ENCODE measurements around the gene MPPE1. TPM values are rescaled to one million over a fixed set of nuclear protein-coding genes. Genes with fewer than 3 reads are reported as not detected.
"Not testable (repeated sequence)": the region's sequence is repeated elsewhere in the genome, so short reads cannot be mapped to it uniquely, and the experiment has no call there.

MPPE1 gene
- total RNA-seq, 2 experiments from 2014 or later, result 21.7 to 22.4 TPM

DNA sequence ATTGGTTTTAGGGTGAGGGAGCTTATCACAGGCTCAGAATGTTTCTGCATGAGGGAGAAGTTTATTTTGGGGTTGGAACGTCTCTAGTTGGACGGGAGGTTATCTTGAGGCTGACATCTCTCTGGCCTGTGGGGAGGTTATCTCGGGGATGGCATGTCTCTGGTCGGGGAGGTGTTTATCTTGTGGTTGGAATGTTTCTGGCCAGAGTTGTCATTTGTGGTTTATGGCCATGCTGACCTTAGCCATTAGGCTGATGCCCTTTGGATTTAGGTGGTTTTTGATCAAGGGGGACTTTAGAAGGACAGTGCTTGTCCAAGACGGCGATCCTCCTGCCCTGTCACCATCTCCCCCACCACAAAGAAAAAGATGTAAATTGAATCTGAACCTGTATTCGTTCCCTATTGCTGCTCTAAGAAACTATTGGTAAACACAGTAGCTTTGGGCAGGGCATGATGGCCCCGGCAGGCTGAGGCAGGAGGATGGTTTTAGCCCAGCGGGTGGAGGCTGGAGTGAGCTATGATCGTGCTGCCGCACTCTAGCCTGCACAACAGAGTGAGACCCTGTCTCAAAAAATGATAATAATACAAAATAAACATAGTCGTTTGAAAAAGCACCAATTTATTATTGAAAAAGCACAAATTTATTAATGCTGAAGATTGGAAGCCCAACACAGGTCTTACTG is 17.8 kb upstream of the MPPE1 start:
- H3K9me3 Mint-ChIP-seq, result no peaks in the 10 kb centered on the region
- no peak for ATAC-seq
- H3K36me3 Mint-ChIP-seq (ENCODE audit: low read depth), result no peaks in the 10 kb centered on the region
- no peak overlapping the region for H3K27ac Mint-ChIP-seq
- CTCF ChIA-PET, result interaction anchor here (1.1 to 3.6 kb wide), 2 partner anchors 12 to 113 kb away, joined by 6 to 12 read pairs; no protein-coding TSS in a partner anchor
- POLR2A ChIA-PET, result no interaction called here
- H3K27me3 Mint-ChIP-seq, result peaks cover 2% of the 10 kb centered on the region
- H3K4me3 Mint-ChIP-seq, result no peak overlapping the region
- intact Hi-C loops (cut with micrococcal nuclease), result no loop called here
- TF ChIP-seq, protein P1, sequence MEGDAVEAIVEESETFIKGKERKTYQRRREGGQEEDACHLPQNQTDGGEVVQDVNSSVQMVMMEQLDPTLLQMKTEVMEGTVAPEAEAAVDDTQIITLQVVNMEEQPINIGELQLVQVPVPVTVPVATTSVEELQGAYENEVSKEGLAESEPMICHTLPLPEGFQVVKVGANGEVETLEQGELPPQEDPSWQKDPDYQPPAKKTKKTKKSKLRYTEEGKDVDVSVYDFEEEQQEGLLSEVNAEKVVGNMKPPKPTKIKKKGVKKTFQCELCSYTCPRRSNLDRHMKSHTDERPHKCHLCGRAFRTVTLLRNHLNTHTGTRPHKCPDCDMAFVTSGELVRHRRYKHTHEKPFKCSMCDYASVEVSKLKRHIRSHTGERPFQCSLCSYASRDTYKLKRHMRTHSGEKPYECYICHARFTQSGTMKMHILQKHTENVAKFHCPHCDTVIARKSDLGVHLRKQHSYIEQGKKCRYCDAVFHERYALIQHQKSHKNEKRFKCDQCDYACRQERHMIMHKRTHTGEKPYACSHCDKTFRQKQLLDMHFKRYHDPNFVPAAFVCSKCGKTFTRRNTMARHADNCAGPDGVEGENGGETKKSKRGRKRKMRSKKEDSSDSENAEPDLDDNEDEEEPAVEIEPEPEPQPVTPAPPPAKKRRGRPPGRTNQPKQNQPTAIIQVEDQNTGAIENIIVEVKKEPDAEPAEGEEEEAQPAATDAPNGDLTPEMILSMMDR (IDR thresholded peaks at IDR 0.05), result no peak
- peaks cover 3% of the 10 kb centered on the region for H3K4me1 Mint-ChIP-seq (ENCODE audit: low read depth)
- no peak for DNase-seq

DNA sequence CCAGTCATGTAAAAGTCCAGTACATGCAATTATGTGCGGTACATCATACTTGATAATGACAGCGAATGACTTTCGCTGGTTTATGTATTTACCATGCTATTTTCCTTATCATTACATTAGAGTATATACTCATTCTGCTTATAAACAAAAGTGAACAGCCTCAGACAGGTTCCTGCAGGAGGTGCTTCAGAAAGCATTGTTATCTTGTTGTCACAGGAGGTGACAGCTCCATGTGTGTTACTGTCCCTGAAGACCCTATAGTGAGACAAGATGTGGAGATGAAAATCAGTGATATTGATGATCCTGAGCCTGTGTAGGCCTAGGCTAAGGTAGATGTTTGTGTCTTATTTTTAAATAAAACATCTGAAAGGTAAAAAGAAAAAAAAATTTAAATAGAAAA is 15.3 kb upstream of the MPPE1 start:
- H3K9me3 Mint-ChIP-seq, result no peaks in the 10 kb centered on the region
- H3K27ac Mint-ChIP-seq, result no peak overlapping the region
- H3K27me3 Mint-ChIP-seq, result peaks cover 2% of the 10 kb centered on the region
- no peak overlapping the region for H3K4me3 Mint-ChIP-seq
- ATAC-seq, result no peak
- no peaks in the 10 kb centered on the region for H3K36me3 Mint-ChIP-seq (ENCODE audit: low read depth)
- intact Hi-C loops (cut with micrococcal nuclease), result no loop called here
- DNase-seq, result no peak
- TF ChIP-seq, protein P1 (IDR thresholded peaks at IDR 0.05), result no peak
- H3K4me1 Mint-ChIP-seq (ENCODE audit: low read depth), result peaks cover 3% of the 10 kb centered on the region
- CTCF ChIA-PET, result interaction anchor here (1.5 kb wide), 1 partner anchor 14 kb away, joined by 11 read pairs; no protein-coding TSS in a partner anchor
- POLR2A ChIA-PET, result no interaction called here

DNA sequence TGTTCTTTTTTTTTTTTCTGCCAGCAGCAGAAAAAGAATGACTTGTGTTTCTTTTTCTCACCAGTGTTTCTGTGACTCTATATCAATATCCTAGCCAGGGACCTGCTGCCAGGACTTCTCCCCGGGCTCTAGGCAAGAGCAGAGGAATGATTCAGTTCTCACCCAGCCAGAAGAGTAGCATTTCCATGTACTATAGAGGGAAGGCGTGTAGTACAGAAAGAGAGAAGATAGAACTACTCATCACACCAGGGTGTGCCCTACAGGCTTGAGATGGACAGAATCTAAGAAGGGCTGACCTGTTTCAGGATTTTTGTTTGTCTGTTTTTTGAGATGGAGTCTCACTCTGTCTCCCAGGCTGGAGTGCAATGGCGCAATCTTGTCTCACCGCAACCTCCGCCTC is 11.4 kb upstream of the MPPE1 start:
- CTCF ChIA-PET; POLR2A ChIA-PET; H3K4me1 Mint-ChIP-seq (ENCODE audit: low read depth): not testable (repeated sequence)

DNA sequence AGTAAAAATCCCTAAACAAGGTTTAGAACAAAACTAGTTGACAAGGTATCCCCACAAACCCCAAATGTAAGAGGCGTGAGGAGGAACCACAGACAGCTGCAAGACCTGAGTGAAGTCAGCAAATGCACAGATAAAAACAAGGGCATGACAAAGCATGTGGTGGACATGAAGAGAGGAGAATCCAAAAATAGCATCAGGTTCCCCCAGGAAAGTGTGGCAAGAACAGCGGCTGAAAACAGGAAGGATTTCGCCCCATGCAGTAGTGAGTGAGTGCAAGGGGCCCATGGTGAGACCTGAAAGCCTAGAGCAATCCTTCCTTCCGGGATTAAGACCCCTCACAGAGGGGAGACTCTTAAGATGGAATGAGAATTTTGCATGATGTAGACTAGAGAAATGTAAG is 8.8 kb upstream of the MPPE1 start:
- DNase-seq; H3K4me3 Mint-ChIP-seq; ATAC-seq; H3K27me3 Mint-ChIP-seq; H3K4me1 Mint-ChIP-seq (ENCODE audit: low read depth); H3K27ac Mint-ChIP-seq; intact Hi-C loops (cut with micrococcal nuclease); H3K9me3 Mint-ChIP-seq; H3K36me3 Mint-ChIP-seq (ENCODE audit: low read depth); CTCF ChIA-PET; POLR2A ChIA-PET: not testable (repeated sequence)

More for the DNA sequence above, 11.4 kb upstream of the MPPE1 start:
- DNase-seq; H3K4me3 Mint-ChIP-seq; H3K9me3 Mint-ChIP-seq; ATAC-seq; intact Hi-C loops (cut with micrococcal nuclease); H3K27ac Mint-ChIP-seq; H3K27me3 Mint-ChIP-seq; H3K36me3 Mint-ChIP-seq (ENCODE audit: low read depth): not testable (repeated sequence)

DNA sequence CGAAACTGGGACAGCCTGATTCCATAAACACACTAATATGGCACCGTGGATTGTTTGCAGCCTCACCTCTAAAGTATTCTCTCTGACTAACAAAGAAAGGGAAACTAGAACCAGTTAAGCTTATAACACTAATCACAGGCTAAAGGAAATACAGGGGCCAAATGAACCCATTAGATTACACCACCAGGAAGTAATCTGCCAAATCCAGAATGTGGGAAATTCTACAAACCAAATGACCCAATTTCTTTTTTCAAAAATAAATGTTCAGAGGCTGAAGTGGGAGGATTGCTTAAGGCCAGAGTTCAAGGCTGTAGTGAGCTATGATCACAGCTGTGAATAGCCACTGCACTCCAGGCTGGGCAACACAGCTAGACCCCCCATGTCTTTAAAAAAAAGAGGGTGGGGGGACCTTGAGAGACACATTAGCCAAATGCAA is 1.5 kb upstream of the MPPE1 start:
- ATAC-seq (no peak), DNase-seq (no peak)
- no peaks in the 10 kb centered on the region for H3K9me3 Mint-ChIP-seq
- intact Hi-C loops (cut with micrococcal nuclease), result loop anchor here (2.0 kb wide), 1 partner anchor 59 kb away; the partner anchor contains the start of gene CHMP1B
- TF ChIP-seq, protein P1 (IDR thresholded peaks at IDR 0.05), result no peak
- H3K27me3 Mint-ChIP-seq, result no peaks in the 10 kb centered on the region
- ChIA-PET POLR2A (interaction anchor here (1.7 kb wide), 1 partner anchor 71 kb away, joined by 7 read pairs; the partner anchor contains the start of gene IMPA2), CTCF (interaction anchor here (1.0 kb wide), 1 partner anchor 29 kb away, joined by 3 read pairs; no protein-coding TSS in a partner anchor)
- H3K36me3 Mint-ChIP-seq (ENCODE audit: low read depth), result peaks cover 5% of the 10 kb centered on the region
- no peak overlapping the region for H3K27ac Mint-ChIP-seq
- peak overlapping the region; percentile 78 for H3K4me3 Mint-ChIP-seq
- peaks cover 16% of the 10 kb centered on the region for H3K4me1 Mint-ChIP-seq (ENCODE audit: low read depth)

DNA sequence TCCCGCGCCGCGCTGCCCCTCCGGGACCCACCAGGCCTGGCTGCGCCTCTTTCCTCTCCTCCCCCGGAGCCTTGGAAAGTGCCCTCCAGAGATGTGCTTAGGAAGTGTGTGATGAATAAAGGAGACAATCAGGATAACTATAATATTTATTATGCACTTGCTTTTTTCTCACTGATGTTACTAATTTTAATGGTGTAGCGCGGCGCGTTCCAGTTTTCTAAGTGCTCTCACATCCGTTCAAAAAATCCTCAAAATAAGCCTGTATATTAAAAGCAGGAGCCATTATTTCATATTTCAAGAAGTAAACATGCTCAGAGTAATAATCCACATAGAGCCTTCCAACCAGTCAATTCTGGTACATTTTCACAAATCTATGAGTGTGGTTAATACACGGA is 941 bp upstream of the MPPE1 start:
- H3K4me1 Mint-ChIP-seq (ENCODE audit: low read depth), result peaks cover 16% of the 10 kb centered on the region
- H3K27me3 Mint-ChIP-seq, result no peaks in the 10 kb centered on the region
- ChIA-PET CTCF (interaction anchor here (1.0 kb wide), 1 partner anchor 30 kb away, joined by 3 read pairs; no protein-coding TSS in a partner anchor), POLR2A (interaction anchor here (1.0 to 1.7 kb wide), 5 partner anchors 20 to 87 kb away, joined by 3 to 7 read pairs (median 3); partner anchors contain the start of gene IMPA2)
- intact Hi-C loops (cut with micrococcal nuclease), result loop anchor here (2.0 kb wide), 1 partner anchor 58 kb away; the partner anchor contains the start of gene CHMP1B
- no peak for DNase-seq
- H3K36me3 Mint-ChIP-seq (ENCODE audit: low read depth), result peaks cover 5% of the 10 kb centered on the region
- TF ChIP-seq, protein P1 (IDR thresholded peaks at IDR 0.05), result no peak
- no peak for ATAC-seq
- no peaks in the 10 kb centered on the region for H3K9me3 Mint-ChIP-seq
- peak overlapping the region; percentile 78 for H3K4me3 Mint-ChIP-seq
- H3K27ac Mint-ChIP-seq, result peak overlapping the region; percentile 86

Measured in activated CD8-positive, alpha-beta T cell treated with anti-CD3 and anti-CD28 coated beads for 36 hours (primary cell).